Activated naive CD8-positive, alpha-beta T cell (primary cell): ENCODE measurements around the gene CHCHD6.

Source experiments
- H3K27ac Mint-ChIP-seq: one replicate; pipeline ENCODE4 v1.8.0; 2021; ENCODE audit warnings: mixed read lengths
- H3K27me3 Mint-ChIP-seq: one replicate; pipeline ENCODE4 v1.8.0; 2021; ENCODE audit warnings: mixed read lengths
- H3K36me3 Mint-ChIP-seq: one replicate; pipeline ENCODE4 v1.8.0; 2021; ENCODE audit warnings: mixed read lengths
- H3K4me1 Mint-ChIP-seq: one replicate; pipeline ENCODE4 v1.8.0; 2021; ENCODE audit warnings: low read depth, mixed read lengths
- H3K4me3 Mint-ChIP-seq: one replicate; pipeline ENCODE4 v1.8.0; 2021; ENCODE audit warnings: mild to moderate bottlenecking, mixed read lengths
- H3K9me3 Mint-ChIP-seq: one replicate; pipeline ENCODE4 v1.8.0; 2021; ENCODE audit warnings: low read depth, mixed read lengths

Gene CHCHD6

GRCh38 chr3:126967386-126967785 is 263.3 kb downstream of the CHCHD6 start:
- H3K27me3 Mint-ChIP-seq, result peaks cover 3% of the 10 kb centered on the region
- H3K9me3 Mint-ChIP-seq, result no peaks in the 10 kb centered on the region
- no peaks in the 10 kb centered on the region for H3K36me3 Mint-ChIP-seq
- H3K4me1 Mint-ChIP-seq, result no peaks in the 10 kb centered on the region
- H3K4me3 Mint-ChIP-seq, result no peak overlapping the region
- no peak overlapping the region for H3K27ac Mint-ChIP-seq

GRCh38 chr3:126968391-126969390 is 264.7 kb downstream of the CHCHD6 start:
- H3K9me3 Mint-ChIP-seq, result no peaks in the 10 kb centered on the region
- H3K27me3 Mint-ChIP-seq, result peaks cover 3% of the 10 kb centered on the region
- H3K4me1 Mint-ChIP-seq, result no peaks in the 10 kb centered on the region
- no peak overlapping the region for H3K27ac Mint-ChIP-seq
- H3K4me3 Mint-ChIP-seq, result no peak overlapping the region
- H3K36me3 Mint-ChIP-seq, result no peaks in the 10 kb centered on the region

GRCh38 chr3:126969586-126969985 is 265.5 kb downstream of the CHCHD6 start:
- H3K9me3 Mint-ChIP-seq, result peaks cover 5% of the 10 kb centered on the region
- H3K27ac Mint-ChIP-seq, result no peak overlapping the region
- no peaks in the 10 kb centered on the region for H3K4me1 Mint-ChIP-seq
- no peak overlapping the region for H3K4me3 Mint-ChIP-seq
- H3K27me3 Mint-ChIP-seq, result peaks cover 6% of the 10 kb centered on the region
- peaks cover under 1% of the 10 kb centered on the region for H3K36me3 Mint-ChIP-seq

GRCh38 chr3:126970101-126970500 is 266.1 kb downstream of the CHCHD6 start:
- H3K36me3 Mint-ChIP-seq, result peaks cover 6% of the 10 kb centered on the region
- H3K4me1 Mint-ChIP-seq, result no peaks in the 10 kb centered on the region
- H3K4me3 Mint-ChIP-seq, result no peak overlapping the region
- peaks cover 10% of the 10 kb centered on the region for H3K27me3 Mint-ChIP-seq
- no peak overlapping the region for H3K27ac Mint-ChIP-seq
- H3K9me3 Mint-ChIP-seq, result peaks cover 10% of the 10 kb centered on the region

- Mint-ChIP-seq H3K27ac (no peak overlapping the region), H3K36me3 (peaks cover 9% of the 10 kb centered on the region), H3K27me3 (peaks cover 11% of the 10 kb centered on the region), H3K9me3 (peaks cover 13% of the 10 kb centered on the region), H3K4me1 (no peaks in the 10 kb centered on the region), H3K4me3 (no peak overlapping the region)
Measured at GRCh38 chr3:126970921-126971320, 266.9 kb downstream of the CHCHD6 start.

- H3K4me1 Mint-ChIP-seq, result no peaks in the 10 kb centered on the region
- peaks cover 9% of the 10 kb centered on the region for H3K36me3 Mint-ChIP-seq
- H3K27ac Mint-ChIP-seq, result no peak overlapping the region
- peaks cover 11% of the 10 kb centered on the region for H3K27me3 Mint-ChIP-seq
- H3K4me3 Mint-ChIP-seq, result no peak overlapping the region
- peaks cover 13% of the 10 kb centered on the region for H3K9me3 Mint-ChIP-seq
Measured at GRCh38 chr3:126971891-126972351, 267.9 kb downstream of the CHCHD6 start.

GRCh38 chr3:126972866-126973265 is 268.8 kb downstream of the CHCHD6 start:
- H3K27ac Mint-ChIP-seq, result no peak overlapping the region
- peaks cover 11% of the 10 kb centered on the region for H3K27me3 Mint-ChIP-seq
- H3K4me3 Mint-ChIP-seq, result no peak overlapping the region
- H3K36me3 Mint-ChIP-seq, result peaks cover 9% of the 10 kb centered on the region
- H3K4me1 Mint-ChIP-seq, result no peaks in the 10 kb centered on the region
- peaks cover 13% of the 10 kb centered on the region for H3K9me3 Mint-ChIP-seq

GRCh38 chr3:126973814-126974213 is 269.8 kb downstream of the CHCHD6 start:
- Mint-ChIP-seq H3K27ac (no peak overlapping the region), H3K36me3 (peaks cover 9% of the 10 kb centered on the region), H3K9me3 (peaks cover 13% of the 10 kb centered on the region), H3K4me1 (no peaks in the 10 kb centered on the region), H3K4me3 (no peak overlapping the region), H3K27me3 (peaks cover 17% of the 10 kb centered on the region)

GRCh38 chr3:126974756-126975155 is 270.7 kb downstream of the CHCHD6 start:
- Mint-ChIP-seq H3K27me3 (peaks cover 17% of the 10 kb centered on the region), H3K9me3 (peaks cover 13% of the 10 kb centered on the region), H3K4me1 (peaks cover 1% of the 10 kb centered on the region), H3K4me3 (no peak overlapping the region), H3K36me3 (peaks cover 9% of the 10 kb centered on the region), H3K27ac (no peak overlapping the region)

- H3K27me3 Mint-ChIP-seq, result peaks cover 14% of the 10 kb centered on the region
- H3K9me3 Mint-ChIP-seq, result peaks cover 13% of the 10 kb centered on the region
- H3K27ac Mint-ChIP-seq, result no peak overlapping the region
- H3K4me1 Mint-ChIP-seq, result peaks cover 8% of the 10 kb centered on the region
- H3K4me3 Mint-ChIP-seq, result no peak overlapping the region
- H3K36me3 Mint-ChIP-seq, result peaks cover 9% of the 10 kb centered on the region
Measured at GRCh38 chr3:126976906-126977305, 272.9 kb downstream of the CHCHD6 start.

GRCh38 chr3:126977821-126978220 is 273.8 kb downstream of the CHCHD6 start:
- Mint-ChIP-seq H3K4me3 (no peak overlapping the region), H3K36me3 (peaks cover 9% of the 10 kb centered on the region), H3K27me3 (peaks cover 14% of the 10 kb centered on the region), H3K4me1 (peaks cover 11% of the 10 kb centered on the region), H3K9me3 (peaks cover 13% of the 10 kb centered on the region), H3K27ac (no peak overlapping the region)

- Mint-ChIP-seq H3K36me3 (peaks cover 9% of the 10 kb centered on the region), H3K4me1 (peaks cover 11% of the 10 kb centered on the region), H3K4me3 (no peak overlapping the region), H3K9me3 (peaks cover 13% of the 10 kb centered on the region), H3K27ac (no peak overlapping the region), H3K27me3 (peaks cover 14% of the 10 kb centered on the region)
Measured at GRCh38 chr3:126978291-126978690, 274.3 kb downstream of the CHCHD6 start.

GRCh38 chr3:126979046-126979628 is 275.1 kb downstream of the CHCHD6 start:
- peaks cover 9% of the 10 kb centered on the region for H3K36me3 Mint-ChIP-seq
- peaks cover 11% of the 10 kb centered on the region for H3K4me1 Mint-ChIP-seq
- peaks cover 12% of the 10 kb centered on the region for H3K9me3 Mint-ChIP-seq
- H3K27me3 Mint-ChIP-seq, result peaks cover 13% of the 10 kb centered on the region
- H3K4me3 Mint-ChIP-seq, result no peak overlapping the region
- H3K27ac Mint-ChIP-seq, result no peak overlapping the region

- H3K36me3 Mint-ChIP-seq, result peaks cover under 1% of the 10 kb centered on the region
- H3K27me3 Mint-ChIP-seq, result peaks cover 6% of the 10 kb centered on the region
- peaks cover 13% of the 10 kb centered on the region for H3K4me1 Mint-ChIP-seq
- no peak overlapping the region for H3K4me3 Mint-ChIP-seq
- H3K27ac Mint-ChIP-seq, result no peak overlapping the region
- H3K9me3 Mint-ChIP-seq, result peaks cover under 1% of the 10 kb centered on the region
Measured at GRCh38 chr3:126980266-126980811, 276.3 kb downstream of the CHCHD6 start.

GRCh38 chr3:126982126-126982470 is 278.1 kb downstream of the CHCHD6 start:
- Mint-ChIP-seq H3K27me3 (peaks cover 6% of the 10 kb centered on the region), H3K4me1 (peaks cover 13% of the 10 kb centered on the region), H3K36me3 (no peaks in the 10 kb centered on the region), H3K27ac (peak overlapping the region; percentile 82), H3K9me3 (no peaks in the 10 kb centered on the region), H3K4me3 (peak overlapping the region; percentile 85)
